GM13977 (cell line): ENCODE results near the gene KRT78.

Experiments
- DNase-seq: peaks from one replicate; pipeline ENCODE4 v3.0.0; 2012; ENCODE audit warnings: low spot score
- in situ Hi-C: fragments of 300-500 bp; cut with MboI; formaldehyde crosslinking; loops from one replicate; pipeline ENCODE4 v1.12.0; 2022; ENCODE audit warnings: low sequenced_read_pairs, low pct_unique_long_range_greater_than_20kb, mixed read lengths, inconsistent platforms; ENCODE audit not compliant: unreplicated experiment
- TF ChIP-seq, protein P1 (sequence below): IDR thresholded peaks from 2 replicates; pipeline ENCODE4 v1.5.1; 2012; ENCODE audit warnings: mild to moderate bottlenecking, control low read depth; ENCODE audit not compliant: insufficient read depth; ENCODE audit errors: extremely low read depth, missing control alignments

Gene KRT78

GRCh38 chr12:52815676-52816588 lies 32.9 kb downstream of the KRT78 start:
- no peak for DNase-seq
- TF ChIP-seq, protein P1, sequence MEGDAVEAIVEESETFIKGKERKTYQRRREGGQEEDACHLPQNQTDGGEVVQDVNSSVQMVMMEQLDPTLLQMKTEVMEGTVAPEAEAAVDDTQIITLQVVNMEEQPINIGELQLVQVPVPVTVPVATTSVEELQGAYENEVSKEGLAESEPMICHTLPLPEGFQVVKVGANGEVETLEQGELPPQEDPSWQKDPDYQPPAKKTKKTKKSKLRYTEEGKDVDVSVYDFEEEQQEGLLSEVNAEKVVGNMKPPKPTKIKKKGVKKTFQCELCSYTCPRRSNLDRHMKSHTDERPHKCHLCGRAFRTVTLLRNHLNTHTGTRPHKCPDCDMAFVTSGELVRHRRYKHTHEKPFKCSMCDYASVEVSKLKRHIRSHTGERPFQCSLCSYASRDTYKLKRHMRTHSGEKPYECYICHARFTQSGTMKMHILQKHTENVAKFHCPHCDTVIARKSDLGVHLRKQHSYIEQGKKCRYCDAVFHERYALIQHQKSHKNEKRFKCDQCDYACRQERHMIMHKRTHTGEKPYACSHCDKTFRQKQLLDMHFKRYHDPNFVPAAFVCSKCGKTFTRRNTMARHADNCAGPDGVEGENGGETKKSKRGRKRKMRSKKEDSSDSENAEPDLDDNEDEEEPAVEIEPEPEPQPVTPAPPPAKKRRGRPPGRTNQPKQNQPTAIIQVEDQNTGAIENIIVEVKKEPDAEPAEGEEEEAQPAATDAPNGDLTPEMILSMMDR = no peak
- in situ Hi-C loops = no loop called here

DNA sequence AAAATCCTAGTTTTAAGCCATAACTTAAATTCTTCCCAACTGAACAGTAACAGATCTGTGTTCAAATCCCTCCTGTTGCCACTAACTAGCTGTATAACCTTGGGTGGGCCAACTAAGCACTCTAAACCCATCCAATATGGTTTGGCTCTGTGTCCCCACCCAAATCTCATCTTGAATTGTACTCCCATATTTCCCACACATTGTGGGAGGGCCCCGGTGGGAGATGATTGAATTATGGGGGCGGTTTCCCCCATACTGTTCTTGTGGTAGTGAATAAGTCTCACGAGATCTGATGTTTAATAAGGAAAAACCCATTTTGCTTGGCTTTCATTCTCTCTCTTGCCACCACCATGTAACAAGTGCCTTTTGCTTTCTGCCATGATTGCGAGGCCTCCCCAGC lies 33.6 kb downstream of the KRT78 start:
- in situ Hi-C loops = no loop called here
- DNase-seq = no peak
- TF ChIP-seq, protein P1 = no peak

- TF ChIP-seq, protein P1 = no peak
- in situ Hi-C loops = no loop called here
- no peak for DNase-seq
These were observed 34.1 kb downstream of the KRT78 start for GRCh38 chr12:52814710-52815155.

GRCh38 chr12:52813885-52814709 lies 34.7 kb downstream of the KRT78 start, which contains the start of gene KRT4:
Gene KRT4, minus strand, starts transcription at chr12:52814116. Its CDS starts 58 bp downstream, at chr12:52814058.
- no peak for DNase-seq
- in situ Hi-C loops = no loop called here
- TF ChIP-seq, protein P1 = no peak

DNA sequence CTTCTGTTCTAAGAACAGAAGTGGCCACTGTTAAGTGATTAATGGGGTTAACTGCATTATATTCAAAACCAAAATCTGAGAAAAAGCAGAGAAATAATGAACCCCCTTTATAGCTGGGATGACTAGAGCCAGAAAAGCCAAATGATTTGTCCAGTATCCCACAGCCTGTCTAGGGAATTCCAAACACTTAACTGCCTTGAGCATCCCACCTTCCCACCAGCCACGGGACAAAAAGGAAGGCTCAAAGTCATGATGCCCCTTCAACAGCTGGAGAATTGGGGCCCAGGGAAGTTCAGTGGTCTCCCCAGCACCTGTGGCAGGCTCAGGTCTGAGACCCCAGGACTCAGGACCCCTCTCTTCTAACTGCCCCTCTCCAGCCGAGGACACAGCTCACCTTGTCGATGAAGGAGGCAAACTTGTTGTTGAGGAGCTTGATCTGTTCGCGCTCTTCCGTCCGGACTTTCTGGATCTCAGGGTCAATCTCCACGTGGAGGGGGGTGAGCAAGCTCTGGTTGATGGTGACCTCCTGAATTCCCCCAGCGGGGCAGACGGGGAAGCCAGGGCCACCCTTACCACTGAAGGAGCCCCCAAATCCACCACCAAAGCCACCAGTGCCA lies 35.5 kb downstream of the KRT78 start:
- in situ Hi-C loops = no loop called here
- DNase-seq = no peak
- TF ChIP-seq, protein P1 = no peak

DNA sequence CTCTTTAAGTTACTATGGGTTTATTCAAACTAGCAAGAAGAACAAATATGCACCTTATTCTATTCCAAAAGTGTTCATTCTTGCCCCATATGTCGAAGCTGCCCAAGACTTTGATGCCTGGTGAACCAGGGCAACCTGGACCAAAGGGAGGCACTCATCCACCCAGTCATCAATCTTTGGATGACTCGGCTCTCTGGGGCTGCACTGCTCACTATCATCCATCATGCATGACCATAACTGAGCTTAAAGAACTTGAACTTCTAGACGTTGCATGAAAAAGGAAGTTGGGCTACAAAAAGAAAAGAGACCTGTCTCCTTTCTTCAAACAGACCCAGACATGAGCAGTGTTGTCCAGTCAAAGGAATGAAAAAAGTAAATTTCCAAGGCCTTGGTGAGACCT lies 36.0 kb downstream of the KRT78 start:
- TF ChIP-seq, protein P1 = no peak
- in situ Hi-C loops = no loop called here
- no peak for DNase-seq
